Parathyroid adenoma (tissue), 2 donors: ENCODE data around the gene IGF2BP3.

Source experiments
- H2AFZ ChIP-seq: fragments of 300-600 bp; sonication (generic); one replicate; pipeline ENCODE4 v1.7.0; 2017; ENCODE audit warnings: antibody characterized with exemption, mild to moderate bottlenecking
- H3K27ac ChIP-seq: fragments of 300-600 bp; sonication (generic); one replicate; pipeline ENCODE4 v1.7.0; 2017
- H3K27me3 ChIP-seq: fragments of 300-600 bp; sonication (generic); one replicate; pipeline ENCODE4 v1.7.0; 2017; ENCODE audit warnings: low read length; ENCODE audit not compliant: control insufficient read depth, insufficient read depth
- H3K36me3 ChIP-seq: fragments of 300-600 bp; sonication (generic); one replicate; pipeline ENCODE4 v1.7.0; 2017; ENCODE audit warnings: low read length; ENCODE audit not compliant: control insufficient read depth, insufficient read depth
- H3K4me1 ChIP-seq: fragments of 300-600 bp; sonication (generic); one replicate; pipeline ENCODE4 v1.7.0; 2017; ENCODE audit warnings: control low read depth
- H3K4me2 ChIP-seq: fragments of 300-600 bp; sonication (generic); one replicate; pipeline ENCODE4 v1.7.0; 2017; ENCODE audit warnings: low read length
- H3K4me3 ChIP-seq: fragments of 300-600 bp; sonication (generic); one replicate; pipeline ENCODE4 v1.7.0; 2017; ENCODE audit warnings: low read depth, low read length
- H3K79me2 ChIP-seq: fragments of 300-600 bp; sonication (generic); one replicate; pipeline ENCODE4 v1.7.0; 2017; ENCODE audit warnings: control low read depth
- H3K9ac ChIP-seq: fragments of 300-600 bp; sonication (generic); one replicate; pipeline ENCODE4 v1.7.0; 2017; ENCODE audit warnings: mild to moderate bottlenecking
- H3K9me3 ChIP-seq: fragments of 300-600 bp; sonication (generic); one replicate; pipeline ENCODE4 v1.7.0; 2017; ENCODE audit warnings: low read length; ENCODE audit not compliant: control insufficient read depth
- CTCF ChIP-seq: fragments of 300-600 bp; sonication (generic); IDR thresholded peaks from one replicate; pipeline ENCODE4 v1.7.0; 2017; ENCODE audit warnings: antibody characterized with exemption, mild to moderate bottlenecking
- donor health status: primary hyperparathyroidism.

IGF2BP3 gene

GRCh38 chr7:23356726-23357125, 113.6 kb downstream of the IGF2BP3 start:
- no peaks in the 10 kb centered on the region for H3K27me3 ChIP-seq
- H3K36me3 ChIP-seq = no peaks in the 10 kb centered on the region
- no peak overlapping the region for H3K9ac ChIP-seq
- H3K79me2 ChIP-seq = no peaks in the 10 kb centered on the region
- no peak for TF ChIP-seq CTCF
- H3K27ac ChIP-seq = no peak overlapping the region
- H3K9me3 ChIP-seq = no peaks in the 10 kb centered on the region
- no peak overlapping the region for H3K4me2 ChIP-seq
- no peak overlapping the region for H3K4me3 ChIP-seq
- no peak overlapping the region for H2AFZ ChIP-seq
- no peaks in the 10 kb centered on the region for H3K4me1 ChIP-seq

- no peak overlapping the region for H3K4me2 ChIP-seq
- H3K9me3 ChIP-seq = no peaks in the 10 kb centered on the region
- H3K4me3 ChIP-seq = no peak overlapping the region
- H3K27ac ChIP-seq = no peak overlapping the region
- H3K4me1 ChIP-seq = no peaks in the 10 kb centered on the region
- no peak for TF ChIP-seq CTCF
- H3K27me3 ChIP-seq = no peaks in the 10 kb centered on the region
- no peaks in the 10 kb centered on the region for H3K36me3 ChIP-seq
- no peak overlapping the region for H2AFZ ChIP-seq
- H3K79me2 ChIP-seq = no peaks in the 10 kb centered on the region
- H3K9ac ChIP-seq = no peak overlapping the region
Measured at GRCh38 chr7:23356168-23356567, 114.1 kb downstream of the IGF2BP3 start.

GRCh38 chr7:23353172-23353571, 117.1 kb downstream of the IGF2BP3 start:
- Histone ChIP-seq H3K9me3 (no peaks in the 10 kb centered on the region), H3K79me2 (no peaks in the 10 kb centered on the region), H3K4me2 (no peak overlapping the region), H3K9ac (no peak overlapping the region), H2AFZ (no peak overlapping the region), H3K27me3 (no peaks in the 10 kb centered on the region), H3K36me3 (no peaks in the 10 kb centered on the region), H3K4me1 (no peaks in the 10 kb centered on the region), H3K4me3 (no peak overlapping the region), H3K27ac (no peak overlapping the region)
- TF ChIP-seq CTCF = no peak

- no peaks in the 10 kb centered on the region for H3K79me2 ChIP-seq
- TF ChIP-seq CTCF = no peak
- H3K36me3 ChIP-seq = no peaks in the 10 kb centered on the region
- H3K4me1 ChIP-seq = no peaks in the 10 kb centered on the region
- H3K9ac ChIP-seq = no peak overlapping the region
- no peak overlapping the region for H3K4me2 ChIP-seq
- no peak overlapping the region for H3K27ac ChIP-seq
- H3K4me3 ChIP-seq = no peak overlapping the region
- H3K27me3 ChIP-seq = no peaks in the 10 kb centered on the region
- H2AFZ ChIP-seq = no peak overlapping the region
- no peaks in the 10 kb centered on the region for H3K9me3 ChIP-seq
Measured at GRCh38 chr7:23350466-23350865, 119.8 kb downstream of the IGF2BP3 start.

- Histone ChIP-seq H3K4me1 (no peaks in the 10 kb centered on the region), H2AFZ (no peak overlapping the region), H3K36me3 (no peaks in the 10 kb centered on the region), H3K79me2 (no peaks in the 10 kb centered on the region), H3K4me2 (no peak overlapping the region), H3K4me3 (no peak overlapping the region), H3K9ac (no peak overlapping the region), H3K27ac (no peak overlapping the region), H3K9me3 (no peaks in the 10 kb centered on the region), H3K27me3 (no peaks in the 10 kb centered on the region)
- TF ChIP-seq CTCF = no peak
Measured at GRCh38 chr7:23349484-23350157, 120.7 kb downstream of the IGF2BP3 start.
